SK-N-SH treated with all-trans-retinoic acid at 6 μM for 48 hours (cell line): ENCODE measurements around the gene SRMS.
A peak's percentile ranks its signal among the peaks of the same experiment; 100 is the strongest.

Experiments used
- ATAC-seq: fragments of 200-7000 bp; cut with Tn5 transposase; 3 replicates; pipeline ENCODE4 v1.9.1; 2020; ENCODE audit warnings: mild to moderate bottlenecking, moderate library complexity
- ARNTL ChIP-seq: fragments of 450-650 bp; formaldehyde crosslinking; IDR thresholded peaks from 2 replicates; pipeline ENCODE4 v1.5.0; 2020; ENCODE audit warnings: low read depth, mild to moderate bottlenecking, moderate library complexity, borderline replicate concordance
- BACH2 ChIP-seq: fragments of 250-450 bp; sonication (Bioruptor Pico); IDR thresholded peaks from 2 replicates; pipeline ENCODE4 v1.9.0; 2021; ENCODE audit warnings: mild to moderate bottlenecking, borderline replicate concordance
- CSDC2 ChIP-seq: fragments of 250-450 bp; sonication (Bioruptor Pico); IDR thresholded peaks from 2 replicates; pipeline ENCODE4 v1.5.0; 2020; ENCODE audit warnings: mild to moderate bottlenecking, moderate library complexity
- ESRRG ChIP-seq: fragments of 250-450 bp; sonication (Bioruptor Pico); IDR thresholded peaks from 2 replicates; pipeline ENCODE4 v1.6.1; 2021; ENCODE audit warnings: mild to moderate bottlenecking
- GLIS3 ChIP-seq: fragments of 250-450 bp; sonication (Bioruptor Pico); IDR thresholded peaks from 2 replicates; pipeline ENCODE4 v1.5.0; 2020; ENCODE audit warnings: mild to moderate bottlenecking, moderate library complexity
- ISL1 ChIP-seq: fragments of 250-450 bp; sonication (Bioruptor Pico); IDR thresholded peaks from 2 replicates; pipeline ENCODE4 v2.1.2; 2022; ENCODE audit warnings: mild to moderate bottlenecking, moderate library complexity
- OSR1 ChIP-seq: fragments of 250-450 bp; sonication (Bioruptor Pico); IDR thresholded peaks from 2 replicates; pipeline ENCODE4 v1.8.0; 2022; ENCODE audit warnings: moderate library complexity, mild to moderate bottlenecking, inconsistent platforms
- PPARA ChIP-seq: fragments of 250-450 bp; sonication (Bioruptor Pico); IDR thresholded peaks from 2 replicates; pipeline ENCODE4 v1.5.0; 2020; ENCODE audit warnings: mild to moderate bottlenecking, borderline replicate concordance
- RARB ChIP-seq: fragments of 250-450 bp; sonication (Bioruptor Pico); IDR thresholded peaks from 2 replicates; pipeline ENCODE4 v1.8.0; 2021; ENCODE audit warnings: mild to moderate bottlenecking, moderate library complexity
- SNAI2 ChIP-seq: fragments of 250-450 bp; sonication (Bioruptor Pico); IDR thresholded peaks from 2 replicates; pipeline ENCODE4 v1.5.0; 2020; ENCODE audit warnings: mild to moderate bottlenecking, moderate library complexity
- TCF4 ChIP-seq: fragments of 250-450 bp; sonication (Bioruptor Pico); IDR thresholded peaks from 2 replicates; pipeline ENCODE4 v1.8.0; 2021; ENCODE audit warnings: mild to moderate bottlenecking, moderate library complexity, borderline replicate concordance
- TOX ChIP-seq: fragments of 250-450 bp; sonication (Bioruptor Pico); IDR thresholded peaks from 2 replicates; pipeline ENCODE4 v1.8.0; 2021; ENCODE audit warnings: mild to moderate bottlenecking, moderate library complexity, borderline replicate concordance
- ZC3H10 ChIP-seq: fragments of 250-450 bp; sonication (Bioruptor Pico); IDR thresholded peaks from 2 replicates; pipeline ENCODE4 v1.5.1; 2021; ENCODE audit warnings: mild to moderate bottlenecking, moderate library complexity
- ZFP3 ChIP-seq: fragments of 250-450 bp; sonication (Bioruptor Pico); IDR thresholded peaks from 2 replicates; pipeline ENCODE4 v1.5.0; 2020; ENCODE audit warnings: mild to moderate bottlenecking, moderate library complexity
- ZFP30 ChIP-seq: fragments of 450-650 bp; formaldehyde crosslinking; IDR thresholded peaks from 2 replicates; pipeline ENCODE4 v1.5.0; 2022; ENCODE audit warnings: mild to moderate bottlenecking, moderate library complexity
- ZNF565 ChIP-seq: fragments of 450-650 bp; formaldehyde crosslinking; conservative IDR thresholded peaks from 2 replicates; pipeline ENCODE4 v1.5.0; 2020; ENCODE audit warnings: low read depth, mild to moderate bottlenecking, moderate library complexity
- ZNF70 ChIP-seq: fragments of 450-650 bp; formaldehyde crosslinking; IDR thresholded peaks from 2 replicates; pipeline ENCODE4 v1.5.0; 2020; ENCODE audit warnings: mild to moderate bottlenecking, moderate library complexity
- ZNF8 ChIP-seq: fragments of 450-650 bp; formaldehyde crosslinking; IDR thresholded peaks from 2 replicates; pipeline ENCODE4 v1.5.0; 2020; ENCODE audit warnings: mild to moderate bottlenecking, moderate library complexity
- TF ChIP-seq, protein P1 (sequence below): fragments of 250-450 bp; sonication (Bioruptor Pico); IDR thresholded peaks from 2 replicates; pipeline ENCODE4 v1.8.0; 2021; ENCODE audit warnings: low read depth, mild to moderate bottlenecking, moderate library complexity, borderline replicate concordance
- TF ChIP-seq, protein P2 (sequence below): fragments of 250-450 bp; sonication (Bioruptor Pico); IDR thresholded peaks from 2 replicates; pipeline ENCODE4 v1.8.0; 2020; ENCODE audit warnings: mild to moderate bottlenecking, moderate library complexity, borderline replicate concordance
- TF ChIP-seq, protein P3 (sequence below): fragments of 250-450 bp; sonication (Bioruptor Pico); IDR thresholded peaks from 2 replicates; pipeline ENCODE4 v1.5.1; 2020; ENCODE audit warnings: low read depth, mild to moderate bottlenecking, moderate library complexity
- TF ChIP-seq, protein P4 (sequence below): fragments of 250-450 bp; sonication (Bioruptor Pico); IDR thresholded peaks from 2 replicates; pipeline ENCODE4 v1.5.1; 2021; ENCODE audit warnings: mild to moderate bottlenecking, moderate library complexity
- TF ChIP-seq, protein P5 (sequence below): fragments of 250-450 bp; sonication (Bioruptor Pico); IDR thresholded peaks from 2 replicates; pipeline ENCODE4 v1.5.0; 2020; ENCODE audit warnings: mild to moderate bottlenecking, moderate library complexity

Gene SRMS

DNA sequence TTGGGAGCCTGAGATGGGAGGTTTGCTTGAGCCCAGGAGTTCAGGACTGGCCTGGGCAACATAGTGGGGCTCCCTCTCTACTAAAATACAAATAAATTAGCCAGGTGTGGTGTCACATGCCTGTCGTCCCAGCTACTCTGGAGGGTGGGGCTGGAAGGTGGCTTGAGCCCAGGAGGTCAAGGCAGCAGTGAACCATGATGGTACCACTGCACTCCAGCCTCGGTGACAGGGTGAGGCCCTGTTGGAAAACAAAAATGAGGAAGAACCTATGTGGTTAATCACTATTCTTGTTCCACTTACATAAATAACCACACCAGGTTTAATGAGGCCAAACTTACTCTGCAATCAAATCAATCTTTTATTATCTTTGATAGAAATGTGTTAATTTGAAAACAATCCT is 21.6 kb downstream of the SRMS start:
- ATAC-seq = peak; percentile 4
- TF ChIP-seq, protein P1, sequence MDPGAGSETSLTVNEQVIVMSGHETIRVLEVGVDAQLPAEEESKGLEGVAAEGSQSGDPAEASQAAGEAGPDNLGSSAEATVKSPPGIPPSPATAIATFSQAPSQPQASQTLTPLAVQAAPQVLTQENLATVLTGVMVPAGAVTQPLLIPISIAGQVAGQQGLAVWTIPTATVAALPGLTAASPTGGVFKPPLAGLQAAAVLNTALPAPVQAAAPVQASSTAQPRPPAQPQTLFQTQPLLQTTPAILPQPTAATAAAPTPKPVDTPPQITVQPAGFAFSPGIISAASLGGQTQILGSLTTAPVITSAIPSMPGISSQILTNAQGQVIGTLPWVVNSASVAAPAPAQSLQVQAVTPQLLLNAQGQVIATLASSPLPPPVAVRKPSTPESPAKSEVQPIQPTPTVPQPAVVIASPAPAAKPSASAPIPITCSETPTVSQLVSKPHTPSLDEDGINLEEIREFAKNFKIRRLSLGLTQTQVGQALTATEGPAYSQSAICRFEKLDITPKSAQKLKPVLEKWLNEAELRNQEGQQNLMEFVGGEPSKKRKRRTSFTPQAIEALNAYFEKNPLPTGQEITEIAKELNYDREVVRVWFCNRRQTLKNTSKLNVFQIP (CRISPR knock-in tag) = no peak
- TF ChIP-seq GLIS3 (CRISPR knock-in tag) (no peak), ESRRG (CRISPR knock-in tag) (no peak), CSDC2 (no peak), PPARA (CRISPR knock-in tag) (no peak), TCF4 (no peak), ZC3H10 (CRISPR knock-in tag) (no peak), RARB (CRISPR knock-in tag) (no peak), ZNF70 (CRISPR knock-in tag) (no peak), SNAI2 (CRISPR knock-in tag) (no peak), BACH2 (CRISPR knock-in tag) (no peak), OSR1 (CRISPR knock-in tag) (no peak), ZFP30 (CRISPR knock-in tag) (no peak), ARNTL (CRISPR knock-in tag) (no peak), ZNF565 (no peak)
- TF ChIP-seq, protein P2, sequence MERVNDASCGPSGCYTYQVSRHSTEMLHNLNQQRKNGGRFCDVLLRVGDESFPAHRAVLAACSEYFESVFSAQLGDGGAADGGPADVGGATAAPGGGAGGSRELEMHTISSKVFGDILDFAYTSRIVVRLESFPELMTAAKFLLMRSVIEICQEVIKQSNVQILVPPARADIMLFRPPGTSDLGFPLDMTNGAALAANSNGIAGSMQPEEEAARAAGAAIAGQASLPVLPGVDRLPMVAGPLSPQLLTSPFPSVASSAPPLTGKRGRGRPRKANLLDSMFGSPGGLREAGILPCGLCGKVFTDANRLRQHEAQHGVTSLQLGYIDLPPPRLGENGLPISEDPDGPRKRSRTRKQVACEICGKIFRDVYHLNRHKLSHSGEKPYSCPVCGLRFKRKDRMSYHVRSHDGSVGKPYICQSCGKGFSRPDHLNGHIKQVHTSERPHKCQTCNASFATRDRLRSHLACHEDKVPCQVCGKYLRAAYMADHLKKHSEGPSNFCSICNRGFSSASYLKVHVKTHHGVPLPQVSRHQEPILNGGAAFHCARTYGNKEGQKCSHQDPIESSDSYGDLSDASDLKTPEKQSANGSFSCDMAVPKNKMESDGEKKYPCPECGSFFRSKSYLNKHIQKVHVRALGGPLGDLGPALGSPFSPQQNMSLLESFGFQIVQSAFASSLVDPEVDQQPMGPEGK (CRISPR knock-in tag) = no peak
- TF ChIP-seq, protein P3, sequence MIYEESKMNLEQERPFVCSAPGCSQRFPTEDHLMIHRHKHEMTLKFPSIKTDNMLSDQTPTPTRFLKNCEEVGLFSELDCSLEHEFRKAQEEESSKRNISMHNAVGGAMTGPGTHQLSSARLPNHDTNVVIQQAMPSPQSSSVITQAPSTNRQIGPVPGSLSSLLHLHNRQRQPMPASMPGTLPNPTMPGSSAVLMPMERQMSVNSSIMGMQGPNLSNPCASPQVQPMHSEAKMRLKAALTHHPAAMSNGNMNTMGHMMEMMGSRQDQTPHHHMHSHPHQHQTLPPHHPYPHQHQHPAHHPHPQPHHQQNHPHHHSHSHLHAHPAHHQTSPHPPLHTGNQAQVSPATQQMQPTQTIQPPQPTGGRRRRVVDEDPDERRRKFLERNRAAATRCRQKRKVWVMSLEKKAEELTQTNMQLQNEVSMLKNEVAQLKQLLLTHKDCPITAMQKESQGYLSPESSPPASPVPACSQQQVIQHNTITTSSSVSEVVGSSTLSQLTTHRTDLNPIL (CRISPR knock-in tag) = no peak

DNA sequence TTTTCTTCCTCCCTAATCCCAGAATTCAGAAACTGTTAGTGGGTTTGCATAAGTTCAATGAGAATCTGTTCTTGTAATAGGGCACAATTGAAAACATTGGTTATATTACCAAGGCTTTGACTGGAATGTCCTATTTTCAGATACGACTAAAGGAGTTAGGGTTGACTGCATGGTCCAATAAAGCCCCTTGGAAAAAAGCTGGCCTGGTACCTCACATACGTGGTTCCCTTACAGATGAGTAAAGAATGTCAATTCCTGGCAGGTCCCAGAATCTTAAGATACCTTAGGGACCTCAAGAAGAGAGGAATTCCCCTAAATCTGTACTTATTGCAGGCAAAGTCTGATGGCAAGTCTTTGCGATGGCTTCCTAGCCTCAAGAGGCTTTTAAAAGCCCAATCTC is 22.4 kb downstream of the SRMS start:
- no peak for TF ChIP-seq RARB (CRISPR knock-in tag)
- TF ChIP-seq TOX (CRISPR knock-in tag) = no peak
- no peak for TF ChIP-seq ARNTL (CRISPR knock-in tag)
- TF ChIP-seq TCF4 = no peak
- no peak for TF ChIP-seq ZC3H10 (CRISPR knock-in tag)
- TF ChIP-seq PPARA (CRISPR knock-in tag) = no peak
- TF ChIP-seq ZNF8 = no peak
- TF ChIP-seq, protein P1 (CRISPR knock-in tag) = no peak
- TF ChIP-seq OSR1 (CRISPR knock-in tag) = no peak
- TF ChIP-seq ZFP3 = no peak
- TF ChIP-seq CSDC2 = no peak
- no peak for TF ChIP-seq ZNF565
- TF ChIP-seq, protein P3 (CRISPR knock-in tag) = no peak
- no peak for TF ChIP-seq BACH2 (CRISPR knock-in tag)
- TF ChIP-seq, protein P4, sequence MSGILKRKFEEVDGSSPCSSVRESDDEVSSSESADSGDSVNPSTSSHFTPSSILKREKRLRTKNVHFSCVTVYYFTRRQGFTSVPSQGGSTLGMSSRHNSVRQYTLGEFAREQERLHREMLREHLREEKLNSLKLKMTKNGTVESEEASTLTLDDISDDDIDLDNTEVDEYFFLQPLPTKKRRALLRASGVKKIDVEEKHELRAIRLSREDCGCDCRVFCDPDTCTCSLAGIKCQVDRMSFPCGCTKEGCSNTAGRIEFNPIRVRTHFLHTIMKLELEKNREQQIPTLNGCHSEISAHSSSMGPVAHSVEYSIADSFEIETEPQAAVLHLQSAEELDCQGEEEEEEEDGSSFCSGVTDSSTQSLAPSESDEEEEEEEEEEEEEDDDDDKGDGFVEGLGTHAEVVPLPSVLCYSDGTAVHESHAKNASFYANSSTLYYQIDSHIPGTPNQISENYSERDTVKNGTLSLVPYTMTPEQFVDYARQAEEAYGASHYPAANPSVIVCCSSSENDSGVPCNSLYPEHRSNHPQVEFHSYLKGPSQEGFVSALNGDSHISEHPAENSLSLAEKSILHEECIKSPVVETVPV (CRISPR knock-in tag) = no peak
- TF ChIP-seq, protein P2 (CRISPR knock-in tag) = no peak
- TF ChIP-seq, protein P5, sequence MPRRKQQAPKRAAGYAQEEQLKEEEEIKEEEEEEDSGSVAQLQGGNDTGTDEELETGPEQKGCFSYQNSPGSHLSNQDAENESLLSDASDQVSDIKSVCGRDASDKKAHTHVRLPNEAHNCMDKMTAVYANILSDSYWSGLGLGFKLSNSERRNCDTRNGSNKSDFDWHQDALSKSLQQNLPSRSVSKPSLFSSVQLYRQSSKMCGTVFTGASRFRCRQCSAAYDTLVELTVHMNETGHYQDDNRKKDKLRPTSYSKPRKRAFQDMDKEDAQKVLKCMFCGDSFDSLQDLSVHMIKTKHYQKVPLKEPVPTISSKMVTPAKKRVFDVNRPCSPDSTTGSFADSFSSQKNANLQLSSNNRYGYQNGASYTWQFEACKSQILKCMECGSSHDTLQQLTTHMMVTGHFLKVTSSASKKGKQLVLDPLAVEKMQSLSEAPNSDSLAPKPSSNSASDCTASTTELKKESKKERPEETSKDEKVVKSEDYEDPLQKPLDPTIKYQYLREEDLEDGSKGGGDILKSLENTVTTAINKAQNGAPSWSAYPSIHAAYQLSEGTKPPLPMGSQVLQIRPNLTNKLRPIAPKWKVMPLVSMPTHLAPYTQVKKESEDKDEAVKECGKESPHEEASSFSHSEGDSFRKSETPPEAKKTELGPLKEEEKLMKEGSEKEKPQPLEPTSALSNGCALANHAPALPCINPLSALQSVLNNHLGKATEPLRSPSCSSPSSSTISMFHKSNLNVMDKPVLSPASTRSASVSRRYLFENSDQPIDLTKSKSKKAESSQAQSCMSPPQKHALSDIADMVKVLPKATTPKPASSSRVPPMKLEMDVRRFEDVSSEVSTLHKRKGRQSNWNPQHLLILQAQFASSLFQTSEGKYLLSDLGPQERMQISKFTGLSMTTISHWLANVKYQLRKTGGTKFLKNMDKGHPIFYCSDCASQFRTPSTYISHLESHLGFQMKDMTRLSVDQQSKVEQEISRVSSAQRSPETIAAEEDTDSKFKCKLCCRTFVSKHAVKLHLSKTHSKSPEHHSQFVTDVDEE = no peak
- no peak for TF ChIP-seq ISL1 (CRISPR knock-in tag)
- no peak for TF ChIP-seq SNAI2 (CRISPR knock-in tag)
- no peak for ATAC-seq
